ENCODE measurements around the gene ATP7B. TPM values are rescaled to one million over a fixed set of nuclear protein-coding genes. Genes with fewer than 3 reads are reported as not detected.

The ATP7B gene
- total RNA-seq, 6 experiments from 2014 or later, result 0.81 to 4.8 (median 1.1) TPM

DNA sequence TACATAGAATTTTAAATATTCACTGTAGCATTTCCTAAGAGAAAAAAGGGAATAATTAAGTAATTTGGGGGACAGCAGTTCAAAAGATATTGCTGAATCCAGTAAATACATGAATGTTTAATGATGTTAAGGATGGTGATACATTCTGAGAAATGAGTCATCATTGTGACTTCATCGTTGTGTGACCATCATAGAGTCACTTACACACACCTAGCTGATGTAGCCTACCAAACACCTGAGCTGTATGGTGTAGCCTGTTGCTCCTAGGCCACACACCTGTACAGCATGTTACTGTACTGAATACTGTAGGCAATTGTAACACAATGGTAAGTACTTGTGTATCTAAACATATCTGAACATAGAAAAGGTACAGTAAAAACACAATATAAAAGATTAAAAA lies 34.8 kb downstream of the ATP7B start:
- DNase-seq, result no peak
- no peak overlapping the region for H3K27ac Mint-ChIP-seq
- peaks cover 10% of the 10 kb centered on the region for H3K4me1 Mint-ChIP-seq (ENCODE audit: low read depth)
- peaks cover 17% of the 10 kb centered on the region for H3K27me3 Mint-ChIP-seq (ENCODE audit: insufficient read depth)
- no peaks in the 10 kb centered on the region for H3K9me3 Mint-ChIP-seq
- TF ChIP-seq, protein P1, sequence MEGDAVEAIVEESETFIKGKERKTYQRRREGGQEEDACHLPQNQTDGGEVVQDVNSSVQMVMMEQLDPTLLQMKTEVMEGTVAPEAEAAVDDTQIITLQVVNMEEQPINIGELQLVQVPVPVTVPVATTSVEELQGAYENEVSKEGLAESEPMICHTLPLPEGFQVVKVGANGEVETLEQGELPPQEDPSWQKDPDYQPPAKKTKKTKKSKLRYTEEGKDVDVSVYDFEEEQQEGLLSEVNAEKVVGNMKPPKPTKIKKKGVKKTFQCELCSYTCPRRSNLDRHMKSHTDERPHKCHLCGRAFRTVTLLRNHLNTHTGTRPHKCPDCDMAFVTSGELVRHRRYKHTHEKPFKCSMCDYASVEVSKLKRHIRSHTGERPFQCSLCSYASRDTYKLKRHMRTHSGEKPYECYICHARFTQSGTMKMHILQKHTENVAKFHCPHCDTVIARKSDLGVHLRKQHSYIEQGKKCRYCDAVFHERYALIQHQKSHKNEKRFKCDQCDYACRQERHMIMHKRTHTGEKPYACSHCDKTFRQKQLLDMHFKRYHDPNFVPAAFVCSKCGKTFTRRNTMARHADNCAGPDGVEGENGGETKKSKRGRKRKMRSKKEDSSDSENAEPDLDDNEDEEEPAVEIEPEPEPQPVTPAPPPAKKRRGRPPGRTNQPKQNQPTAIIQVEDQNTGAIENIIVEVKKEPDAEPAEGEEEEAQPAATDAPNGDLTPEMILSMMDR (IDR thresholded peaks at IDR 0.05), result no peak
- no peaks in the 10 kb centered on the region for H3K36me3 Mint-ChIP-seq (ENCODE audit: low read depth)
- no peak overlapping the region for H3K4me3 Mint-ChIP-seq

DNA sequence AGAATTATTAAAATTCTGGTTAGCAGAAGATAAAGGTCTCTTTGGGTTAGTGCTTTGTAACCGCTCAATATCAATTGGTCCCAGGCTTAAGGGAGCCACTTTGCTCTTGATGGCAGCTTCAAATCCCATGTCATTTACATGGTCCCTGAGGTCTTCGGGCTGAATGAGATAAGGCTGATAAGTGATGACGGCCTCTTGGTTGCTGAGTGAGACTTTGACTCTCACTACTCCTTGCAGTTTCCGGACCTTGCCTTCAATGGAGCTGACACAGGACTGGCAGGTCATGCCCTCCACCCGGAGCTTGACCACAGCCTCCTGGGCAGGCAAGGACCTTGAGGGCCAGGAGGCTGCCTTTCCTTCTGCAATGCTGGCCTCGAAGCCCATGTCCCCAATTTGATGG lies 36.8 kb downstream of the ATP7B start:
- DNase-seq, result no peak
- H3K27ac Mint-ChIP-seq, result no peak overlapping the region
- no peaks in the 10 kb centered on the region for H3K4me1 Mint-ChIP-seq (ENCODE audit: low read depth)
- H3K9me3 Mint-ChIP-seq, result no peaks in the 10 kb centered on the region
- no peak overlapping the region for H3K4me3 Mint-ChIP-seq
- TF ChIP-seq, protein P1 (IDR thresholded peaks at IDR 0.05), result no peak
- peaks cover 17% of the 10 kb centered on the region for H3K27me3 Mint-ChIP-seq (ENCODE audit: insufficient read depth)
- H3K36me3 Mint-ChIP-seq (ENCODE audit: low read depth), result no peaks in the 10 kb centered on the region

DNA sequence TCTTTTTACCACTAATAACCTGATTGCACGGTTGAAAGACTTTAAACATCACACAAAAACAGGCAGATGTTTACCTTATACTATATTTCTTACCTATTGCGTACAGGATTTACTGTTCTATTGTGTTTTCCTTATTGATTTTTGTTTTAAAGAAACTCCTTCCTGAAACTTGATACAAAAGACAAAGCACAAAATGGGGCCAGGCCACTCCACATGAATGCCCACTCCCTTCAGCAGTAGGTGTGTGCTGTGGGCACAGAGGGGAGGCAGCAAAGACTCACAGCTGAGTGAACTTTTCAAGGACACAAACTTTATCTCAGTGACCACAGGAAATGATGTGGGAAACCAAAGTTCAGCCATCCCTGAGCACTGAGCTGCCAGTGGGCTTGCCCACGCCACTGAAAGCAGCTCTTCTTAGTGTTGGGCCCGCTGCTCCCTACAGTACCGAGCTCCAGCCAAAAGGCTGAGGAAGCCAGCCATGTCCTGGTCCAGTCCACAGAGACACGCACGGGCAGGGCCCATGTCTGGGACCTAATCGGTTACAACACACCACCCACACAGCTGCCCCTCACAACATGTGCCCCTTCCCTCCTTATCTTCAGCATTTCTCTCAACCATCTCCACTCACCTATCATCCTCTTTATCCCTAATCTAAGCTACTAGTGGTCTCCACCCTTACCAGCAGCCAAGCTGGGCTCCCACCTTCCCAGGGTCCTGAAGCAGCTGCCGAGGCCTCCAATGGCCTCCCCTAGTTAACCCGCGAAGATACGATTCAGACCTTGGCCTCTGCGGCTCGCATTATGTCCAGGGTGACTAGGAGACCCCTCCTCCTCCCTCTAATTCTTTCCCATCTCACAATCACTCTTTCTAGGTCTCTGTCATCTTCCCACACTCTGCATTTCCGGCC lies 39.5 kb downstream of the ATP7B start:
- 0 out of 2 replicates have a peak, but pooled peaks cover 6% of the 10 kb centered on the region for H3K36me3 Mint-ChIP-seq (ENCODE audit: low read depth)
- peaks cover 9% of the 10 kb centered on the region for H3K27me3 Mint-ChIP-seq (ENCODE audit: insufficient read depth)
- no peak overlapping the region for H3K27ac Mint-ChIP-seq
- H3K9me3 Mint-ChIP-seq, result no peaks in the 10 kb centered on the region
- H3K4me1 Mint-ChIP-seq (ENCODE audit: low read depth), result no peaks in the 10 kb centered on the region
- H3K4me3 Mint-ChIP-seq, result no peak overlapping the region
- TF ChIP-seq, protein P1 (IDR thresholded peaks at IDR 0.05), result no peak
- no peak for DNase-seq

DNA sequence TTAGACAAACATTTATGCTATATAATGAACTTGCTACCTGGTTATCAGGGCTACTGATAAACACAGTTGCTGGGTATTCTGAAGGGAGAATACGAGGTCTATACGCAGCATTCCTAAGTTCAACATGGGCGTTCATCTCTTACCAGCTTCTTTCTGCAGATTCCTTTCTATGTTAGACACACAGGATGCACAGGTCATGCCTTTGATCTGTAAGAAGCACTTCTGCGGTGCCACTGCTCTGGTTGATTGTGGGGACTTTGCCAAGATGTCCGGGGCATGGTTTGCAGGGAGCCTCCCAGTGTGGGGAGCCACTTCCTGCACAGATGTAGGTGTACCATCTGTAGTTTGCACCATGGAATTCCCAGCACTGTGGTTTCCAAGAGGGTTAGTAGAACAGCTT lies 40.9 kb downstream of the ATP7B start:
- Mint-ChIP-seq H3K27me3 (ENCODE audit: insufficient read depth) (peaks cover 13% of the 10 kb centered on the region), H3K36me3 (ENCODE audit: low read depth) (0 out of 2 replicates have a peak, but pooled peaks cover 6% of the 10 kb centered on the region)
- DNase-seq, result no peak

DNA sequence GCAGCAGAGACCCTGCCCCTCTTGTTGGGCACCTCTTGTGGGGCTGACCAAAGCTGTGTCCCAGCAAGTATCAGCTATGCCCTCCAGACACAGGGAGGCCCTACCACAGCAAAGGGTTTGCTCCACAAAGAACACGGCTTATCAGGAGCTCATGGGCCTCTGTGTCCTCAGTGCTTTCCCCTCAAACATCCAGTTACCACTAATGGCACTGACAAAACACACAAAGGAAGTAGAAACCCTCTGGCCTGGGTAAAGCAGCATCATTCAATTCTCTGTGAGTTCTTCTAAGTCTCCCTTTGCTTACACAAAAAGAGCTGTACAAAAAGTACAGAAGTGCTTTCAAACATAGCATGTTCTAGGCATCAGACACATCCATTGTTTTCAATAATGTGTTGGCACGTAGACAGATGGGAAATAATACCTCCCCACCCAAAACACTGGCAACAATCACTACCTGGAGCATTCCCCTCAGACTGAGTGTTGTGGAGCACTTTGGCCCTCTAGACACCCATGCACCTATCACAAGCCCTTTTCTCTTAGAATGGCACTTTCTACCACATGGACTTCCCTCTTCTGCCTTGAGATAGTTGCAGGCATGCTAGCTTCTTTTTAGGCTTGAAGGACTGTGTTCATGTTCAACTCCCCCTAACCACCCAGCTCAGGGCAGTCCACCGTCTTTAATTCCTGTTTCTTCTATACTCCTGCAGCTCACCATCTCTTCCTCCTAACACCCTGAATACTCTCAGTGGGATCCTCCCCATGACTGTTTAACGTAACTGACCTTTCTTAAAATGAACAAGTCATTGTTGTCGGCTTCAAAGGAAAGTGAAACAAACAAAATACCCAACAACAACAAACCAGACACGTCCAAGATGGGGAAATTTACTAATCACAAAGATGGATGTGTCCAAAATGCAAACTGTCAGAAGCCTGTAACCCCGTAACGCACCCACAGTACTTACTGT lies 43.5 kb downstream of the ATP7B start:
- TF ChIP-seq, protein P1 (IDR thresholded peaks at IDR 0.05), result no peak
- DNase-seq, result no peak
- Mint-ChIP-seq H3K4me3 (no peak overlapping the region), H3K4me1 (ENCODE audit: low read depth) (no peaks in the 10 kb centered on the region), H3K36me3 (ENCODE audit: low read depth) (0 out of 2 replicates have a peak, but pooled peaks cover 6% of the 10 kb centered on the region), H3K27me3 (ENCODE audit: insufficient read depth) (peaks cover 10% of the 10 kb centered on the region), H3K9me3 (no peaks in the 10 kb centered on the region), H3K27ac (no peak overlapping the region)

More for the DNA sequence above, 40.9 kb downstream of the ATP7B start:
- H3K4me1 Mint-ChIP-seq (ENCODE audit: low read depth), result no peaks in the 10 kb centered on the region
- H3K9me3 Mint-ChIP-seq, result no peaks in the 10 kb centered on the region
- H3K27ac Mint-ChIP-seq, result no peak overlapping the region
- no peak overlapping the region for H3K4me3 Mint-ChIP-seq
- TF ChIP-seq, protein P1 (IDR thresholded peaks at IDR 0.05), result no peak

Measured in HFFc6 (cell line).